ENCODE results near the gene KRT28.
"Not testable (repeated sequence)": the region's sequence is repeated elsewhere in the genome, so short reads cannot be mapped to it uniquely, and the experiment has no call there.

The KRT28 gene

GRCh38 chr17:40778461-40778860 lies 21.3 kb downstream of the KRT28 start:
- FAIRE-seq, result no peak

- FAIRE-seq, result no peak
These were observed 21.8 kb downstream of the KRT28 start for GRCh38 chr17:40777971-40778370.

DNA sequence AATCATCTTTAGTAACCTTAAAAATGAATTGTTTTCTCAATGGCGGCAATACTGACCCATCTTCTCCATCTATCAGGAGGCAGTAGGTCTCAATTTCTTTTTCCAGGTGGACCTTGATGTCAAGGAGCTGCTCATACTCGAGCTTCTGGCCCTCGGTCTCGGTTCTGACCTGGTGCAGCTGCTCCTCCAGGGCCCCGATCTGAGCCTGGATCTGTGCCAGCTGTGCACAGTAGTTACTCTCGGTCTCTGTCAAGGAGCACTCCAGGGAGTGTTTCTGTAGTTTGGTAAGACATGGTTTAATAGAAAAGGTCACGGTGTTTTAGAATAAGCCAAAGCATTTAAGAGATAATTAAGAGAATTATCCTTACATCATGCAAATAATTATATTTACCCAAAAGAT lies 22.3 kb downstream of the KRT28 start:
- FAIRE-seq, result no peak

- no peak for FAIRE-seq
These were observed 23.8 kb downstream of the KRT28 start for GRCh38 chr17:40775945-40776344.

- no peak for FAIRE-seq
These were observed 27.7 kb downstream of the KRT28 start, which contains the start of gene KRT26 for GRCh38 chr17:40772101-40772500. Gene KRT26, minus strand, starts transcription at chr17:40772201. Its CDS starts 88 bp downstream, at chr17:40772113.

GRCh38 chr17:40765657-40766056 lies 34.1 kb downstream of the KRT28 start:
- no peak for FAIRE-seq

- FAIRE-seq, result no peak
These were observed 36.0 kb downstream of the KRT28 start for GRCh38 chr17:40763752-40764151.

GRCh38 chr17:40760105-40761016 lies 39.4 kb downstream of the KRT28 start:
- no peak for FAIRE-seq

- FAIRE-seq, result no peak
These were observed 44.5 kb downstream of the KRT28 start, which contains the start of gene KRT25 for GRCh38 chr17:40755231-40755630. Gene KRT25, minus strand, starts transcription at chr17:40755331. Its CDS starts 60 bp downstream, at chr17:40755271.

- FAIRE-seq, result no peak
These were observed 46.0 kb downstream of the KRT28 start for GRCh38 chr17:40753804-40754203.

DNA sequence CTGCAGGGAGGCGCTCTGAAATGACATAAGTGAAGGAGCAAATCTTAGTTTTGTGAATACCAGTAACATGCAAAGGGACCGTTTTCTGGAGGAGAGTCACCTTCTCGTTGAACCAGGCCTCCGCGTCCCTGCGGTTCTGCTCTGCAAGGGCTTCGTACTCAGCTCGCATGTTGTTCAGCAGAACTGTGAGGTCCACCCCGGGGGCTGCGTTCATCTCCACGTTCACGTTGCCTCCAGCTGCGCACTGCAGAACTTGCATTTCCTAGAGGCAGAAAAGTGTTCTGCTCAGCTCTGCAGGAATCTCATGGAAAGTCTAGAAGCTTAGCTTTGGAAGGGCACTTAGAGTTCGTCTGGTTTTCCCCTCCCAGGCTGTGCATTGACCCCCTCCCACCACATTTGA lies 48.7 kb downstream of the KRT28 start:
- FAIRE-seq, result no peak

GRCh38 chr17:40750391-40750790 lies 49.4 kb downstream of the KRT28 start:
- FAIRE-seq, result no peak

GRCh38 chr17:40748666-40749065 lies 51.1 kb downstream of the KRT28 start:
- not testable (repeated sequence) for FAIRE-seq

Measured in islet of Langerhans (tissue), 1 donor.